K562 (cell line): ENCODE results near the gene CDKN2B-AS1.

Source experiments
- CBX1 ChIP-seq: sonication (generic); IDR thresholded peaks from 2 replicates; pipeline ENCODE4 v1.6.1; 2016; ENCODE audit warnings: antibody characterized with exemption, low read depth, mild to moderate bottlenecking
- HOXB6 ChIP-seq: fragments of 250-450 bp; sonication (Bioruptor Pico); IDR thresholded peaks from 2 replicates; pipeline ENCODE4 v1.5.1; 2022; ENCODE audit warnings: mild to moderate bottlenecking, borderline replicate concordance
- NFIC ChIP-seq: fragments of 450-650 bp; IDR thresholded peaks from 2 replicates; pipeline ENCODE4 v1.6.1; 2017; ENCODE audit warnings: mild to moderate bottlenecking, inconsistent platforms
- POLR2A ChIP-seq: fragments of 450-650 bp; conservative IDR thresholded peaks from 2 replicates; pipeline ENCODE4 v1.6.1; 2016
- SLC30A9 ChIP-seq: fragments of 250-450 bp; sonication (Bioruptor Pico); IDR thresholded peaks from 2 replicates; pipeline ENCODE4 v1.8.0; 2022; ENCODE audit warnings: mild to moderate bottlenecking, moderate library complexity
- TCF7L2 ChIP-seq: fragments of 150-350 bp; IDR thresholded peaks from 2 replicates; pipeline ENCODE4 v1.6.1; 2016; ENCODE audit warnings: low read depth, mild to moderate bottlenecking, low read length, moderate library complexity
- ZBTB1 ChIP-seq: sonication (generic); formaldehyde crosslinking; IDR thresholded peaks from 2 replicates; pipeline ENCODE4 v1.8.1; 2023; ENCODE audit warnings: missing genetic modification reagents, low read depth, mild to moderate bottlenecking, borderline replicate concordance
- ZFP30 ChIP-seq: fragments of 250-450 bp; sonication (Bioruptor Pico); IDR thresholded peaks from 2 replicates; pipeline ENCODE4 v1.8.0; 2022; ENCODE audit warnings: moderate library complexity, mild to moderate bottlenecking, inconsistent platforms, borderline replicate concordance
- ZNF780A ChIP-seq: fragments of 250-450 bp; sonication (Bioruptor Pico); IDR thresholded peaks from 2 replicates; pipeline ENCODE4 v1.5.0; 2021; ENCODE audit warnings: mild to moderate bottlenecking
- TF ChIP-seq, protein P1 (sequence below), 3 experiments: IDR thresholded peaks in 2 of 3; conservative IDR thresholded peaks in 1 of 3; 2 replicates each; pipeline ENCODE4 v1.5.1; 2011 to 2012; ENCODE audit warnings: low read length in 3 of 3, mild to moderate bottlenecking in 3 of 3, control low read depth in 2 of 3, improper control_type of control experiment in 1 of 3, inconsistent platforms in 1 of 3, low read depth in 1 of 3, mixed read lengths in 1 of 3, moderate library complexity in 1 of 3; ENCODE audit not compliant: insufficient read depth in 2 of 3
- TF ChIP-seq, protein P2 (sequence below): sonication (generic); formaldehyde crosslinking; IDR thresholded peaks from 2 replicates; pipeline ENCODE4 v1.8.1; 2023; ENCODE audit warnings: mild to moderate bottlenecking, missing genetic modification reagents
- TF ChIP-seq, protein P3 (sequence below), 2 experiments: fragments of 450-650 bp; IDR thresholded peaks; 2 replicates each; pipeline ENCODE4 v1.6.1; 2016
- TF ChIP-seq, protein P4 (sequence below): fragments of 450-650 bp; conservative IDR thresholded peaks from 2 replicates; pipeline ENCODE4 v1.6.1; 2016; ENCODE audit warnings: missing genetic modification characterization, low read depth, mild to moderate bottlenecking, control low read depth, missing compliant biosample characterization
- TF ChIP-seq, protein P5 (sequence below): fragments of 250-450 bp; sonication (Bioruptor Pico); IDR thresholded peaks from 2 replicates; pipeline ENCODE4 v1.5.0; 2021

DNA sequence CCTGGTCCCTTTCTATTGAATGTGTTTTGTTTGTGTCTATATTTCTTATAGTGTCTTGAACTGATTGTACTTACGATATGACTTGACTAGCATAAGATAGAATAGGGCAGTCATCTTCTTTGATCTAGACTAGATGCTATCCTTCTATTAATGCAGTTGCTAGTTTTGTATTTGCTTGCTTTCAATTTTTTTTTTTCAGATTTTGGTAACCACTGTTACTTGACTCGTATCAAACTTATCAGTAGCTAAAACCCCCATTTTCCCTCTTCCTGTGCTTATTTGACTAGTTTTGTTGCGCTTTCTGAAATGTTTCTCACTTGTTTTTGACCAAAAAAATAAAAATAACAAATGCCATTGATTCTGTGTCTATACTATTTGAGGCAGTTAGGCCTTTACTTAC is 83.5 kb downstream of the CDKN2B-AS1 start:
- TF ChIP-seq, protein P1, sequence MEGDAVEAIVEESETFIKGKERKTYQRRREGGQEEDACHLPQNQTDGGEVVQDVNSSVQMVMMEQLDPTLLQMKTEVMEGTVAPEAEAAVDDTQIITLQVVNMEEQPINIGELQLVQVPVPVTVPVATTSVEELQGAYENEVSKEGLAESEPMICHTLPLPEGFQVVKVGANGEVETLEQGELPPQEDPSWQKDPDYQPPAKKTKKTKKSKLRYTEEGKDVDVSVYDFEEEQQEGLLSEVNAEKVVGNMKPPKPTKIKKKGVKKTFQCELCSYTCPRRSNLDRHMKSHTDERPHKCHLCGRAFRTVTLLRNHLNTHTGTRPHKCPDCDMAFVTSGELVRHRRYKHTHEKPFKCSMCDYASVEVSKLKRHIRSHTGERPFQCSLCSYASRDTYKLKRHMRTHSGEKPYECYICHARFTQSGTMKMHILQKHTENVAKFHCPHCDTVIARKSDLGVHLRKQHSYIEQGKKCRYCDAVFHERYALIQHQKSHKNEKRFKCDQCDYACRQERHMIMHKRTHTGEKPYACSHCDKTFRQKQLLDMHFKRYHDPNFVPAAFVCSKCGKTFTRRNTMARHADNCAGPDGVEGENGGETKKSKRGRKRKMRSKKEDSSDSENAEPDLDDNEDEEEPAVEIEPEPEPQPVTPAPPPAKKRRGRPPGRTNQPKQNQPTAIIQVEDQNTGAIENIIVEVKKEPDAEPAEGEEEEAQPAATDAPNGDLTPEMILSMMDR (IDR thresholded peaks at IDR 0.05 in 2 of 3, conservative IDR thresholded peaks at IDR 0.05 in 1 of 3; ENCODE audit: insufficient read depth in 2 of 3, low read depth in 1 of 3, low read length in 3 of 3), result no peak
- TF ChIP-seq ZNF780A (no peak), ZBTB1 (no peak), CBX1 (no peak), NFIC (no peak), ZFP30 (CRISPR knock-in tag) (no peak), TCF7L2 (no peak), SLC30A9 (CRISPR knock-in tag) (no peak), POLR2A (no peak), HOXB6 (CRISPR knock-in tag) (no peak)
- TF ChIP-seq, protein P2, sequence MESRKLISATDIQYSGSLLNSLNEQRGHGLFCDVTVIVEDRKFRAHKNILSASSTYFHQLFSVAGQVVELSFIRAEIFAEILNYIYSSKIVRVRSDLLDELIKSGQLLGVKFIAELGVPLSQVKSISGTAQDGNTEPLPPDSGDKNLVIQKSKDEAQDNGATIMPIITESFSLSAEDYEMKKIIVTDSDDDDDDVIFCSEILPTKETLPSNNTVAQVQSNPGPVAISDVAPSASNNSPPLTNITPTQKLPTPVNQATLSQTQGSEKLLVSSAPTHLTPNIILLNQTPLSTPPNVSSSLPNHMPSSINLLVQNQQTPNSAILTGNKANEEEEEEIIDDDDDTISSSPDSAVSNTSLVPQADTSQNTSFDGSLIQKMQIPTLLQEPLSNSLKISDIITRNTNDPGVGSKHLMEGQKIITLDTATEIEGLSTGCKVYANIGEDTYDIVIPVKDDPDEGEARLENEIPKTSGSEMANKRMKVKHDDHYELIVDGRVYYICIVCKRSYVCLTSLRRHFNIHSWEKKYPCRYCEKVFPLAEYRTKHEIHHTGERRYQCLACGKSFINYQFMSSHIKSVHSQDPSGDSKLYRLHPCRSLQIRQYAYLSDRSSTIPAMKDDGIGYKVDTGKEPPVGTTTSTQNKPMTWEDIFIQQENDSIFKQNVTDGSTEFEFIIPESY (CRISPR knock-in tag), result no peak
- TF ChIP-seq, protein P3, sequence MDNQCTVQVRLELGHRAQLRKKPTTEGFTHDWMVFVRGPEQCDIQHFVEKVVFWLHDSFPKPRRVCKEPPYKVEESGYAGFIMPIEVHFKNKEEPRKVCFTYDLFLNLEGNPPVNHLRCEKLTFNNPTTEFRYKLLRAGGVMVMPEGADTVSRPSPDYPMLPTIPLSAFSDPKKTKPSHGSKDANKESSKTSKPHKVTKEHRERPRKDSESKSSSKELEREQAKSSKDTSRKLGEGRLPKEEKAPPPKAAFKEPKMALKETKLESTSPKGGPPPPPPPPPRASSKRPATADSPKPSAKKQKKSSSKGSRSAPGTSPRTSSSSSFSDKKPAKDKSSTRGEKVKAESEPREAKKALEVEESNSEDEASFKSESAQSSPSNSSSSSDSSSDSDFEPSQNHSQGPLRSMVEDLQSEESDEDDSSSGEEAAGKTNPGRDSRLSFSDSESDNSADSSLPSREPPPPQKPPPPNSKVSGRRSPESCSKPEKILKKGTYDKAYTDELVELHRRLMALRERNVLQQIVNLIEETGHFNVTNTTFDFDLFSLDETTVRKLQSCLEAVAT (IDR thresholded peaks at IDR 0.05), result no peak
- TF ChIP-seq, protein P4, sequence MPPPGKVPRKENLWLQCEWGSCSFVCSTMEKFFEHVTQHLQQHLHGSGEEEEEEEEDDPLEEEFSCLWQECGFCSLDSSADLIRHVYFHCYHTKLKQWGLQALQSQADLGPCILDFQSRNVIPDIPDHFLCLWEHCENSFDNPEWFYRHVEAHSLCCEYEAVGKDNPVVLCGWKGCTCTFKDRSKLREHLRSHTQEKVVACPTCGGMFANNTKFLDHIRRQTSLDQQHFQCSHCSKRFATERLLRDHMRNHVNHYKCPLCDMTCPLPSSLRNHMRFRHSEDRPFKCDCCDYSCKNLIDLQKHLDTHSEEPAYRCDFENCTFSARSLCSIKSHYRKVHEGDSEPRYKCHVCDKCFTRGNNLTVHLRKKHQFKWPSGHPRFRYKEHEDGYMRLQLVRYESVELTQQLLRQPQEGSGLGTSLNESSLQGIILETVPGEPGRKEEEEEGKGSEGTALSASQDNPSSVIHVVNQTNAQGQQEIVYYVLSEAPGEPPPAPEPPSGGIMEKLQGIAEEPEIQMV (tag), result no peak
- TF ChIP-seq, protein P5, sequence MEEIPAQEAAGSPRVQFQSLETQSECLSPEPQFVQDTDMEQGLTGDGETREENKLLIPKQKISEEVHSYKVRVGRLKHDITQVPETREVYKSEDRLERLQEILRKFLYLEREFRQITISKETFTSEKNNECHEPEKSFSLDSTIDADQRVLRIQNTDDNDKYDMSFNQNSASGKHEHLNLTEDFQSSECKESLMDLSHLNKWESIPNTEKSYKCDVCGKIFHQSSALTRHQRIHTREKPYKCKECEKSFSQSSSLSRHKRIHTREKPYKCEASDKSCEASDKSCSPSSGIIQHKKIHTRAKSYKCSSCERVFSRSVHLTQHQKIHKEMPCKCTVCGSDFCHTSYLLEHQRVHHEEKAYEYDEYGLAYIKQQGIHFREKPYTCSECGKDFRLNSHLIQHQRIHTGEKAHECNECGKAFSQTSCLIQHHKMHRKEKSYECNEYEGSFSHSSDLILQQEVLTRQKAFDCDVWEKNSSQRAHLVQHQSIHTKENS, result no peak
